Colon (tissue), 2 donors: ENCODE measurements around the gene FRMD4A.
"Not testable (repeated sequence)": the region's sequence is repeated elsewhere in the genome, so short reads cannot be mapped to it uniquely, and the experiment has no call there.

Experiments used
- FAIRE-seq: peaks from 2 replicates; lab custom pipeline; 2012; peaks lifted over from hg19 to GRCh38; lab: Jason Lieb, UNC
- donor health status: control.
- donor health status: control.

FRMD4A gene

GRCh38 chr10:13848520-13849445 is 481.9 kb downstream of the FRMD4A start:
- no peak for FAIRE-seq

DNA sequence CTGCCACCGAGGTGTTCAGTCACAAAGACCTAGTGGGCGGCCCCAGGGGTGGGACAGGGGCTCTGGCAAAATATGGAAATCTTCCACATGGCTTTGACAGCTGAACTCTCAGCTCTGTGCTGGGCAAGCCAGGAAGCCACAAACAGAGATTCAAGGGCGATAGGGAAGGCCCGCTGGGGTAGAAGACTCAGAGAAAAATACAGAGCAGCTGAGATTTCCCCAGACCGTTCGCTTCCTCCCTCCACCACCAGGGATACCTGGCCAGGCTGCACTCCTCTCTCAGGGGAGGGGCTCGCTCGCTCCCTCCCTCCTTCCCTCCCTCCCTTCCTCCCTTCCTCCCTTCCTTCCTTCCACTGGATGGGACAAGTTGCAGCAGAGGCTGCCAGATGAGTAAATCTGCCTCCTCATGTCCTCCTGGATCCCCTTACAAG is 483.5 kb downstream of the FRMD4A start:
- no peak for FAIRE-seq

GRCh38 chr10:13845897-13846296 is 484.8 kb downstream of the FRMD4A start:
- FAIRE-seq: no peak

DNA sequence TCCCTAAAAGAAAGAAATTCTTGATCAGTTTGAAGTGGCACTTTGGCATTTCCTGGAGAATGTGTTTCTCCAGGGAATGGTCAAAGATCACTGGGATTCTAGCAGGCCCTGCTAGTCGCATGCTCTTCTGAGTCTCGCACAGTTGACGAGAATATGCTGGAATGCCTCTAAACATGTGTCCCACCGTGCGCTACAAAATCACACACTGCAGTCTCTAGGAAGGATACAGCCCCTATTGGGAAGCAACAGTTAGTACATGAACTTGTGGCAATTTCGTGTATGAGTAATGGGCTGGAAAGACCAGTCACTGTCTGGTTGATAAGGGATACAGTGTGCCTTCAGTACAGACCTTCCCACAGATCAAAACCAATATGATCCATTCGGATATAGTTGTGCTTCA is 486.1 kb downstream of the FRMD4A start:
- FAIRE-seq: no peak

- FAIRE-seq: no peak
Observed at GRCh38 chr10:13842117-13842516, 488.6 kb downstream of the FRMD4A start.

DNA sequence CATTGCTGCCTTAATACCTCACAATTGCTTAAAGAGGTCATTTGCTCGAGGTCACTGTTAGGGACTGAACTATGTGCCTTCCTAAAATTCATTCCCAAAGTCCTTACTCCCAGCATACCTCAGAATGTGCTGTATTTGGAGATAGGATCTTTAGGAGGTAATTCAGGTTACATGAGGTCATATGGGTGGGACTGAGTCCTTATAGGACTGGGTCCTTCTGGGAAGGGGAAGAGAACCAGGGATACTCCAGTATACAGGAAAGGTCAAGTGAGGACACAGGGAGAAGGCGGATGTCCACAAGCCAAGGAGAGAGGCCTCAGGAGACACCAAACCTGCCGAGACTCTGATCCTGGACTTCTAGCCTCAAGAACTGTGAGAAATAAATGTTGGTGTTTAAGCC is 490.7 kb downstream of the FRMD4A start:
- no peak for FAIRE-seq

GRCh38 chr10:13839430-13839990 is 491.2 kb downstream of the FRMD4A start:
- FAIRE-seq: no peak

DNA sequence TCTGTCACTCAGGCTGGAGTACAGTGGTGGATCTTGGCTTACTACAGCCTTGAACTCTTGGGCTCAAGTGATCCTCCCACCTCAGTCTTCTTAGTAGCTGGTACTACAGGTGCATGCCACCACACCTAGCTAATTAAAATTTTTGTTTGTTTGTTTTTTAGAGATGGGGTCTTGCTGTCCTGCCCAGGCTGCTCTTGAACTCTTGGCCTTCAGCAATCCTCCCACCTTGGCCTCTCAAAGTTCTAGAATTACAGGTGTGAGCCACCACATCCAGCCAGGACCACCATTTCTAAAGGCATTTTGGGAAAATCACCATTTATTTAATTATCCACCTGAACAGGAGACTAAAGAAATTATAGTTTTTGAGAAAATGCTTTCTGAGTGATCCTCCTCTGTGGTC is 491.7 kb downstream of the FRMD4A start:
- FAIRE-seq: no peak

DNA sequence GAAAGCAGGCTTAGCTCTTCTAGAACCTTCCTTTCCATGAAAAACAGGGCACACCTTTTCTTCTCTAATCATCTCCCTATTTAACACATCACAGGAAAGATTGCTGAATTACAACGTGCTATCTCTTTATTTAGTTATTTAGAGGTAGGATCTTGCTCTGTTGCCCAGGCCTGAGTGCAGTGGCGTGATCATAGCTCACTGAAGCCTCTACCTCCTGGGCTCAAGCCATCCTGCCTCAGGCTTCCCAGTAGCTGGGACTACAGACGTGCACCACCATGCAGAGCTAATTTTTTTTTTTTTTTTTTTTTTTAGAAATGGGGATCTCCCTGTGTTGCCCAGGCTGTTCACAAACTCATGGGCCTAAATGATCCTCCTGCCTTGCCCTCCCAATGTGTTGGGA is 492.8 kb downstream of the FRMD4A start:
- FAIRE-seq: no peak

- FAIRE-seq: no peak
Observed at GRCh38 chr10:13834581-13835286, 496.0 kb downstream of the FRMD4A start.

GRCh38 chr10:13831711-13832141 is 499.0 kb downstream of the FRMD4A start:
- FAIRE-seq: no peak

- no peak for FAIRE-seq
Observed at GRCh38 chr10:13830385-13830784, 500.3 kb downstream of the FRMD4A start.

DNA sequence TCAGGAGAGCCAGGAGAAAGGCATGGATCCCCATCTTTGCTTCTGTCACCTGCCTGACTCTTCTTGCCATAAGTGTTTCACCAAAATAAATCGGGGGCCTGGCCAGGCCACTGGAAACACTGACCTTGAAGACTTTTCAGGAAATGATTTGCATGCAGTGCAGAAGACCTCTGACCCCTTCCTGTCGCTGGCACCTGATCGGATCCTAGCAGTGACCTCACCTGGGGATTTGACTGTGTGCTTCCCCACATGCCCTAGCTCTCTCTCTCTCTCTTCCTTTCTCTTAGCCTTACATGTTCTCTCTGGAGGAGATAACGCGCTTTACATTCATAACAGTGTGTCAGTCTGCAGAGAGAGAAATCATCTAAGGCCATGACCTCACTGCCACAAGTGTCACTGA is 500.9 kb downstream of the FRMD4A start:
- FAIRE-seq: no peak

- not testable (repeated sequence) for FAIRE-seq
Observed at GRCh38 chr10:13828284-13828683, 502.4 kb downstream of the FRMD4A start.

DNA sequence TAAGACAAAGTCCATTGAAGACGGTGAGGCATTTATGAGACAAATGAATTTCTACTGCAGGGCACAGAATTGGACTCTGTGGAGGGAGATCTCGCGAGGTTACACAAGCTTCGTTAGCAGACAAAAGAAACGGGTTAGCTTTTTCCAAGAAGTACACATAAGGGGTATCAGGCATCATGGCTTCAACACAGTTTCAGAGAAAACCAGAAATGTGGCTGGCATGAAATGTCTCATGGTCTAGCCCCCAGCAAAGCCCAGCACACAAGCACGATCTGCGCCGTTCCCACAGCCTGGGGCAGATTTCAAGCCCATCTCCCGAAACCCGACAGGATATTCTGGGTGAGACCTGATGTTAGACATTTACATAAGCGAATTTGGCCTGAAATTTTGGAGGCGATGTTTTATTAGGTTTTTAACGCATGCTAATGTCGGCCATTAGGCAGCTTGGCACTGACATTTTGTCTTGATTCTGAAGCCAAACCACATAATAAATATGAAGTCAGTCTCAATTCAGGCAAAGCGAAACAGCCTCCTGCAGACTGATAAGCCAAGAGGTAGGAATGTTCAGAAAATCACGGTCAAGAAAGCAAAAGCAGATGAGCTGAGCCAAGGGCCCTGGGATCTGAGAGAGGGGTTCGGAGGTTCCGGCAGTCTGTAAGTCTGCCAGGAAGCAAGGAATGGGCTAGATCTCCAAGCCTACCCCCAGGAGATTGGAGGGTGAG is 503.5 kb downstream of the FRMD4A start:
- no peak for FAIRE-seq

GRCh38 chr10:13823709-13824405 is 506.9 kb downstream of the FRMD4A start:
- FAIRE-seq: no peak

DNA sequence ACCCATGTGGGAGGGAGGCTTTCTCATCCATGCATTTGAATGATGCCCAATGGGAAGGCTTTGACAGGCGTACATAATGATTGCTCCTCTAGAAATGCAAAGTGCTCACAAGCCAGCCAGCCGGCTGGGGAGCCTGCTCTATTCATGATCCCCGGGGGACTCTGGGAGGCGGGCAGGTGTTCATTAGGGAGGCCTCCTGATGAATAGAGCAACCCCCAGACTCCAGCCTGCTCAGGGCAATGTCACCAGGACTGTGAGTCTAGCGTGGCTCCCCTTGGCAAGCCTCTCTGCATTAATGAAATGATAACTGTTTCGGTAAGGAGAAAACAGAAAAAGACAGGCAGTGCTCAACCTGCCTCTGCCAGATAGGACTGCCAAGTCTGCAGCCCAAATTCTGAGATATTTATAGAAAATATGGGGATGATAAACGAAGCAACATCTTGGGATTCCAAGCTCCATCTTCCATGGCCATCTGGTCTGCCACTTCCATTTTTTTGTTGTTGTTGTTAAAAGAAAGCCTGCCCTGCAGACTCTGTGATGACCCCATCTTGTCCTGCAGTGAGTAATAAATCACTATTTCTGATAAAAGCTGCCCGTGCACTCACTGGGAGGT is 507.5 kb downstream of the FRMD4A start:
- FAIRE-seq: no peak

- no peak for FAIRE-seq
Observed at GRCh38 chr10:13822490-13822889, 508.2 kb downstream of the FRMD4A start.

- no peak for FAIRE-seq
Observed at GRCh38 chr10:13820964-13821337, 509.8 kb downstream of the FRMD4A start.

DNA sequence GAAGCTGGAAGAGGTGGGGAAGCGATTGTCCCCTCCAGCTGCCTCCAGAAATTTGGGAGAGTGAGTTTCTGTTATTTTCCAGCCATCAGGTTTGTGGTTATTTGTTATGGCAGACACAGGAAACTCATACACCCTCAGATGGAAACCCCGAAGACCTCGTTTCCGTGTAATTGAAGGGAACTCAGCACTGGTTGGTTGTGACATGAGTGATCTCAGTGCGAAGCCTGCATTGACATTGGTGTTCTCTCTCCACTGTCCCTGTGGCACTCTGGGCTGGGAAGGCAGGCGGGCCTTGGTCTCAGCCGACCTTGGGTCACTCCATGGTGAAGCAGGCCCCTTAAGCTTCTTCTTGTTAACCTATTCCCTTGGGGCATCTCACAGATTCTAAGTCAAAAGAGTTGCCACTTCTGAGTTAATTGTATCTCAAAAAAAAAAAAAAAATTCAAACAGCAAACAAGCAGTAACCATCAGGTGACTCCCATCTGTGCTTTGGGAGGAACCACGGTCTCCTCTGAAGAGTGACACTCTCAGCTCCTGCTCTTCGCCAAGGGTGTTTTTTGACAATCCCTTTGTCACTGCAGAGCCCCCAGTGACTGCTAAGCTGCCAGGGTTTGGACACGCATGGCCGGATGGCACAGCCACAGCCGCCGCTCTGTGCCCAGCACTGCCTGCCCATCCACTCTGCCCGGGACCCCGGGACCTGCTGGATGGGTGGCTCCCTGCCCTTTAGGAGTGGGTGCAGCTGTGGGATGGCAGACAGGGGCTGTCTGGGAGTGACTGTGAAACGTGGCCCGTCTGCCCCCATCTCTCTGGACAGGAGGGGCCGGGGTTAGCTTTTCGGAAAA is 510.4 kb downstream of the FRMD4A start:
- no peak for FAIRE-seq
